Skeletal muscle tissue (tissue), 4 donors: ENCODE data around the gene ADARB1. TPM values are rescaled to one million over a fixed set of nuclear protein-coding genes. Genes with fewer than 3 reads are reported as not detected.
A peak's percentile ranks its signal among the peaks of the same experiment; 100 is the strongest.

Source experiments
- H3K27ac ChIP-seq: one replicate; pipeline ENCODE4 v1.7.0; 2013; ENCODE audit warnings: mild to moderate bottlenecking, low read depth, low read length, inconsistent platforms
- H3K27me3 ChIP-seq, 3 donors: one replicate each; pipeline ENCODE4 v1.7.0; 2013; ENCODE audit warnings: low read length in 3 of 3; ENCODE audit not compliant: control insufficient read depth in 3 of 3, insufficient read depth in 3 of 3
- H3K36me3 ChIP-seq, 3 donors: one replicate each; pipeline ENCODE4 v1.7.0; 2013; ENCODE audit warnings: low read length in 3 of 3; ENCODE audit not compliant: control insufficient read depth in 3 of 3, insufficient read depth in 3 of 3
- H3K4me1 ChIP-seq, 3 donors: one replicate each; pipeline ENCODE4 v1.7.0; 2013; ENCODE audit warnings: low read length in 3 of 3, mild to moderate bottlenecking in 3 of 3; ENCODE audit not compliant: control insufficient read depth in 3 of 3, insufficient read depth in 3 of 3
- H3K4me3 ChIP-seq, 3 donors: one replicate each; pipeline ENCODE4 v1.7.0; 2013; ENCODE audit warnings: low read length in 3 of 3
- H3K9ac ChIP-seq, 3 donors: one replicate each; pipeline ENCODE4 v1.7.0; 2013; ENCODE audit warnings: low read length in 3 of 3, mild to moderate bottlenecking in 3 of 3, moderate library complexity in 2 of 3, low read depth in 1 of 3
- H3K9me3 ChIP-seq, 3 donors: one replicate each; pipeline ENCODE4 v1.7.0; 2013; ENCODE audit warnings: low read length in 3 of 3; ENCODE audit not compliant: control insufficient read depth in 3 of 3
- total RNA-seq: library from RNA; depleted of rRNA; stranded (reverse); fragments of >200 nt; gene quantifications from one replicate; pipeline ENCODE4 v1.2.3, GENCODE V29; 2014
- donor health status: Osteomylitis.

The ADARB1 gene
- total RNA-seq, 1 donor from 2014 or later, result 16.2 TPM

DNA sequence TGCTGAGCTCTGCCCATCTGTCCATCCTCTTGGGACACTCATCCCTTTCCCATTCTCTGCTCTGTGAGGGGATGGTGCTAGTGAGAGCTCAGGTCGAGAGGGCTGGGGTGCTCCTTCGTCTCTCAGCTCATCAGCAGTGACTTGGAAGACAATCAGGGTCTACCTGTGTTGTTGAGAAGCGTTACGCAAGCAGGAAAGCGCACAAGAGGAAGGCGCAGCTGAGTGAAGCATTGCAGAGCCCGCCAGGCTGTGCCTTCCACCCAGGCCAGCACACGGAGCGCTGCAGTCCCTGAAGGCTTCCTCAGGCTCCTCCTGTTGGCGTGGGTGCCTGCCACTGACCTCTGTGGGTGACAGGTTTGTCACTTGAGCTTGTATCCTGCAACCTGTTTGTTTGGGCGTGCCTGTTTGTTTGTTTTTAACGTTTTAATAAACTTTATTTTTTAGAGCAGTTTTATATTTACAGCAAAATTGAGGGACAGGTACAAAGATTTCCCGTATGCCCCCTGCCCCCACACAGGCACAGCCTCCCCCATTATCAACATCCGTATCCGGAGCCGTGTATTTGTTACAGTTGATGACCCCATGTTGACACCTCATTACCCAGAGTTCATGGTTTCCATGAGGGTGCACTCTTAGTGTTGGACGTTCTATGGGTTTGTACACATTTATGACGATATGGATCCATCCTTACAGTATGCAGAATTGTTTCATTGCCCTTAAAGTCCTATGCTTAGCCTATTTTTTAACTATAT lies 36.7 kb downstream of the ADARB1 start:
- H3K9ac ChIP-seq, result no peak overlapping the region
- no peaks in the 10 kb centered on the region for H3K27me3 ChIP-seq
- peaks cover 0 to 2% (median 0%) of the 10 kb centered on the region in 3 donors for H3K36me3 ChIP-seq
- H3K4me3 ChIP-seq, result peak overlapping the region in 1 of 3 donors; percentile 19
- H3K4me1 ChIP-seq, result peaks cover 10 to 56% (median 30%) of the 10 kb centered on the region in 3 donors
- no peak overlapping the region for H3K27ac ChIP-seq
- H3K9me3 ChIP-seq, result no peaks in the 10 kb centered on the region

DNA sequence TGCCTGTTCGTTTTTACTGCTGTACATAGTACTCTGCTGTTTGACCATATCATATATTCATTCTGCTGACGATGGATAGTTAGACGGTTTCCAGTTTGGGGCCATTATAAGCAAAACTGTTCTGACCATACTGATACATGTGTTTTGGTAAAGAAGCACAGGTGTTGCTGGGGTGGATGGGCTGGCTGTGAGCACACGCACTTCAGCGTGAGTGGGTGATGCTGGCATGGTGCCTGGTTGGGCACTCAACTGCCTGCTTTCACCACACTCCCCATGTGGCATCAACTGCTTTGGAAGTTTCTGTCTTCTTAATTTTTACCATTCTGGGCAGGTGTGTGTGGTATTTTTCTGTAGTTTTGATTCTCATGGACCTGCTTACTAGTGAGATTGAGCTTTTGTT lies 37.3 kb downstream of the ADARB1 start:
- Histone ChIP-seq H3K9ac (no peak overlapping the region), H3K4me3 (no peak overlapping the region), H3K4me1 (peaks cover 7 to 52% (median 26%) of the 10 kb centered on the region in 3 donors), H3K27me3 (no peaks in the 10 kb centered on the region), H3K9me3 (no peaks in the 10 kb centered on the region), H3K27ac (no peak overlapping the region), H3K36me3 (peaks cover 0 to 2% (median 0%) of the 10 kb centered on the region in 3 donors)

- Histone ChIP-seq H3K27ac (no peak overlapping the region), H3K9ac (no peak overlapping the region), H3K9me3 (no peaks in the 10 kb centered on the region), H3K4me3 (no peak overlapping the region), H3K4me1 (peaks cover 7 to 52% (median 28%) of the 10 kb centered on the region in 3 donors), H3K36me3 (peaks cover 0 to 2% (median 0%) of the 10 kb centered on the region in 3 donors), H3K27me3 (no peaks in the 10 kb centered on the region)
Measured at GRCh38 chr21:45112371-45112770, 38.0 kb downstream of the ADARB1 start.

GRCh38 chr21:45113543-45113942 lies 39.2 kb downstream of the ADARB1 start:
- Histone ChIP-seq H3K4me3 (no peak overlapping the region), H3K4me1 (peaks cover 7 to 52% (median 28%) of the 10 kb centered on the region in 3 donors), H3K27me3 (no peaks in the 10 kb centered on the region), H3K36me3 (peaks cover 0 to 2% (median 0%) of the 10 kb centered on the region in 3 donors), H3K9me3 (no peaks in the 10 kb centered on the region), H3K27ac (no peak overlapping the region), H3K9ac (no peak overlapping the region)

GRCh38 chr21:45114072-45114471 lies 39.7 kb downstream of the ADARB1 start:
- H3K36me3 ChIP-seq, result peaks cover 0 to 2% (median 0%) of the 10 kb centered on the region in 3 donors
- H3K9ac ChIP-seq, result no peak overlapping the region
- no peaks in the 10 kb centered on the region for H3K9me3 ChIP-seq
- H3K27ac ChIP-seq, result no peak overlapping the region
- no peak overlapping the region for H3K4me3 ChIP-seq
- peaks cover 7 to 50% (median 28%) of the 10 kb centered on the region in 3 donors for H3K4me1 ChIP-seq
- no peaks in the 10 kb centered on the region for H3K27me3 ChIP-seq

DNA sequence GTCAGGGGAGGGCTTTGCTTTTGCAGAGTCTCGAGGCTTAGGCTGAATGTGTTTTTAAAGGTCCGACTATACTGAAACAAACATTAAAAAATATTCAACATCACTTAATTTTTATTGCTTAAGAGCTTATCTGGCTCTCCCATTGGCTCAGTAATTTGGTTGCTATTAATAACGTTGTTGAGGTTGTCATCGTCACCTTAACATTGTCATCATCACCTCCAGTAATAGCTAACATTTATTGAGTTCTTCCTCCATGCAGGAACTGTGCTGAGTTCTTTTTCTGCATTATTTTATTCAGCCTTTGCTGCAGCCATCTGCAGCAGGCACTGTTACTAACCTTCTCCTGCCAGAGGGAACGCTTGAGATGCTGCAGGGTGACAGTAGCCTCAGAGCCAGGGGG lies 40.1 kb downstream of the ADARB1 start:
- peaks cover 7 to 46% (median 28%) of the 10 kb centered on the region in 3 donors for H3K4me1 ChIP-seq
- H3K4me3 ChIP-seq, result no peak overlapping the region
- no peaks in the 10 kb centered on the region for H3K27me3 ChIP-seq
- no peak overlapping the region for H3K27ac ChIP-seq
- H3K36me3 ChIP-seq, result peaks cover 0 to 2% (median 0%) of the 10 kb centered on the region in 3 donors
- H3K9me3 ChIP-seq, result no peaks in the 10 kb centered on the region
- no peak overlapping the region for H3K9ac ChIP-seq

- no peaks in the 10 kb centered on the region for H3K27me3 ChIP-seq
- H3K9me3 ChIP-seq, result no peaks in the 10 kb centered on the region
- no peak overlapping the region for H3K9ac ChIP-seq
- H3K4me3 ChIP-seq, result no peak overlapping the region
- peaks cover 0 to 2% (median 0%) of the 10 kb centered on the region in 3 donors for H3K36me3 ChIP-seq
- peaks cover 2 to 39% (median 24%) of the 10 kb centered on the region in 3 donors for H3K4me1 ChIP-seq
- H3K27ac ChIP-seq, result no peak overlapping the region
Measured at GRCh38 chr21:45115141-45115540, 40.8 kb downstream of the ADARB1 start.

- Histone ChIP-seq H3K27me3 (no peaks in the 10 kb centered on the region), H3K27ac (no peak overlapping the region), H3K9me3 (no peaks in the 10 kb centered on the region), H3K9ac (no peak overlapping the region), H3K4me3 (no peak overlapping the region), H3K36me3 (peaks cover 0 to 5% (median 4%) of the 10 kb centered on the region in 3 donors), H3K4me1 (peaks cover 2 to 32% (median 18%) of the 10 kb centered on the region in 3 donors)
Measured at GRCh38 chr21:45116066-45116465, 41.7 kb downstream of the ADARB1 start.

DNA sequence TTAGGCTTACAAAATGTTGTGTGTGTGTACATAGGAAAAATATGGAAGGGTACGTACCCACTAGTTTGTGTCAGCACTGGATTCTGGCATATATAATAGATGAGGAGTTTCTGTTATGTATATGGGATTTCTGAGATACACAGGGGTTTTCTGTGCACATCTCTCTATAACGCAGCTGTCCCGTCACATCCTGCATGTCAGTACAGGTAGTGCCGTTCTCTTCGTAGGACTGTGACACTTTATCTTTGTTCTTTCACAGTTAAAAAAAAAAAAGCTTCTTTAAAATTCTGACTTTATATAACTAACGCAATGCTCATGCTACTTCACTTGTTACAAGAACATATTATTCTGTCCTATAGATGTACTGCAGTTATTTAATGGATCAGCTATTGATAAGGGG lies 42.9 kb downstream of the ADARB1 start:
- Histone ChIP-seq H3K4me3 (no peak overlapping the region), H3K9ac (no peak overlapping the region), H3K27ac (no peak overlapping the region), H3K27me3 (no peaks in the 10 kb centered on the region), H3K36me3 (peaks cover 0 to 5% (median 4%) of the 10 kb centered on the region in 3 donors), H3K9me3 (no peaks in the 10 kb centered on the region), H3K4me1 (peaks cover 2 to 19% (median 18%) of the 10 kb centered on the region in 3 donors)

DNA sequence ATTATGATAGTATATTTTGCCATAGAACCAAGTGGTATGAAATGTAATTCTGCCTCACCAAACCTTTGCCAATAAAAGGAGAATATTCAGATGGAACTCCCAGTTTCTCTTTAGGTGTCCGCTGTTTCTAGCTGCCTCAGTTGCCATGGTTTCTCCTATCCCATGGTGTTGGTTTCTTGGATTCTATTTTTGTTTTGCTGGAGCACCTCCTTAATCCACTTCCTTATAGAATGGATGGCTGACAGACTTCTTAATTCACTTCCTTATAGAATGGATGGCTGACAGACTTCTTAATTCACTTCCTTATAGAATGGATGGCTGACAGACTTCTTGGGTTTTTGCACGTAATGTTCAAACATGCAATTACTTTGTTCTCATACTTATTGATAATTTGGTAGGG lies 43.7 kb downstream of the ADARB1 start:
- Histone ChIP-seq H3K4me1 (peaks cover 2 to 18% (median 15%) of the 10 kb centered on the region in 3 donors), H3K9ac (no peak overlapping the region), H3K4me3 (no peak overlapping the region), H3K36me3 (peaks cover 0 to 5% (median 4%) of the 10 kb centered on the region in 3 donors), H3K9me3 (no peaks in the 10 kb centered on the region), H3K27me3 (no peaks in the 10 kb centered on the region), H3K27ac (no peak overlapping the region)
